Effector memory CD8-positive, alpha-beta T cell (primary cell): ENCODE results near the gene PCDHGA12.
"Not testable (repeated sequence)": the region's sequence is repeated elsewhere in the genome, so short reads cannot be mapped to it uniquely, and the experiment has no call there.

ENCODE experiments used
- ATAC-seq: fragments of 150-1000 bp; cut with Tn5 transposase; replicated peaks from 2 replicates; pipeline ENCODE4 v1.10.0; 2021; ENCODE audit warnings: mild to moderate bottlenecking, moderate library complexity
- DNase-seq, 3 experiments: peaks; one replicate each; pipeline ENCODE4 v3.0.0; 2021
- H3K27ac Mint-ChIP-seq, 2 donors: one replicate each; pipeline ENCODE4 v1.8.0; 2022; ENCODE audit warnings: mild to moderate bottlenecking in 2 of 2, mixed read lengths in 2 of 2, moderate library complexity in 2 of 2
- H3K27me3 Mint-ChIP-seq, 2 donors: one replicate each; pipeline ENCODE4 v1.8.0; 2022; ENCODE audit warnings: mixed read lengths in 2 of 2
- H3K36me3 Mint-ChIP-seq: one replicate; pipeline ENCODE4 v1.8.0; 2022; ENCODE audit warnings: mild to moderate bottlenecking, moderate library complexity, mixed read lengths; ENCODE audit not compliant: insufficient read depth
- H3K4me1 Mint-ChIP-seq, 2 donors: one replicate each; pipeline ENCODE4 v1.8.0; 2022; ENCODE audit warnings: low read depth in 2 of 2, mixed read lengths in 2 of 2
- H3K4me3 Mint-ChIP-seq, 2 donors: one replicate each; pipeline ENCODE4 v1.8.0; 2022; ENCODE audit warnings: mild to moderate bottlenecking in 2 of 2, mixed read lengths in 2 of 2, moderate library complexity in 2 of 2
- H3K9me3 Mint-ChIP-seq, 2 donors: one replicate each; pipeline ENCODE4 v1.8.0; 2022; ENCODE audit warnings: mixed read lengths in 2 of 2

PCDHGA12 gene

DNA sequence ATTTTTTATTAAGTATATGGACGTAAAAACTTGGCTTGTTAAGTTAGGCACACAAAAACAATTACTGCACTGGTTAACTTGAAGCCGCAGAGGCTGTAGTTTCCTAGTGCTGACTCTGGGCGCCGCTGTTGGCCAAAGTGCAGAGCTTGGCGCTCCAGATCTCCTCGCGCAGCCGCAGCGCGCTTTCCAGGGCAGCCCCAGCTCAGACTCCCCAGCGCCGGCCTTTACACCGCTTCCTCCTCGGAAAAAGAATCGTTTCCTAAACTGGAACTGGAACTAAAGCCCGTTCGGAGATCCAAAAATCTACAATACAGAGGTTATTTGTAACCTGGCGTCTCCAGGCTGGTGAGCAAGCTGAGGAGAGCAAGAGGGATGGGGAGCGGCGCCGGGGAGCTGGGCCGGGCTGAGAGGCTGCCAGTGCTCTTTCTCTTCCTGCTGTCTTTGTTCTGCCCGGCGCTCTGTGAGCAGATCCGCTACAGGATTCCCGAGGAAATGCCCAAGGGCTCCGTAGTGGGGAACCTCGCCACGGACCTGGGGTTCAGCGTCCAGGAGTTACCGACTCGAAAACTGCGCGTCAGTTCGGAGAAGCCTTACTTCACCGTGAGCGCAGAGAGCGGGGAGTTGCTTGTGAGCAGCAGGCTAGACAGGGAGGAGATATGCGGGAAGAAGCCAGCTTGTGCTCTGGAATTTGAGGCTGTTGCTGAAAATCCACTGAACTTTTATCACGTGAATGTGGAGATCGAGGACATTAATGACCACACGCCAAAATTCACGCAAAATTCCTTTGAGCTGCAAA, 32.4 kb upstream of the PCDHGA12 start, which contains the start of gene PCDHGB5:
Gene PCDHGB5 (plus strand): TSS at position 192 of the 796 bp plus-strand sequence. CDS start 181 bp downstream, at position 373.
- H3K36me3 Mint-ChIP-seq, DNase-seq, H3K9me3 Mint-ChIP-seq, H3K4me1 Mint-ChIP-seq, H3K27ac Mint-ChIP-seq: not testable (repeated sequence)
- peak within 1 kb of the TSS; percentile 31 to 53 for H3K4me3 Mint-ChIP-seq
- peak; percentile 77 for ATAC-seq
- H3K27me3 Mint-ChIP-seq, result peaks cover 44 to 77% of the 10 kb centered on the region in 2 donors

DNA sequence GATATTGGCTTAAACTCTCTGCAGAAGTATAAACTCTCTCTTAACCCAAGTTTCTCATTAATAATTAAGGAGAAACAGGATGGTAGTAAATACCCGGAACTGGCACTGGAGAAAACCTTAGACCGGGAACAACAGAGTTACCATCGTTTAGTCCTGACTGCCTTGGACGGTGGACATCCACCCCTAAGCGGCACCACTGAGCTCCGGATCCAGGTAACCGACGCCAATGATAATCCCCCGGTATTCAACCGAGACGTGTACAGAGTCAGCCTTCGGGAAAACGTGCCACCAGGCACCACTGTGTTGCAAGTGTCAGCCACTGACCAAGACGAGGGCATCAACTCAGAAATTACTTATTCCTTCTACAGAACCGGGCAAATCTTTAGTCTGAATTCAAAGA, 31.7 kb upstream of the PCDHGA12 start:
- no peak overlapping the region for H3K27ac Mint-ChIP-seq
- no peak for DNase-seq
- H3K4me3 Mint-ChIP-seq, result no peak overlapping the region
- H3K36me3 Mint-ChIP-seq, result peaks cover 8% of the 10 kb centered on the region
- ATAC-seq, result no peak
- H3K4me1 Mint-ChIP-seq, result peaks cover 0 to 3% of the 10 kb centered on the region in 2 donors
- peaks cover 7% of the 10 kb centered on the region in 2 donors for H3K9me3 Mint-ChIP-seq
- peaks cover 48 to 77% of the 10 kb centered on the region in 2 donors for H3K27me3 Mint-ChIP-seq

DNA sequence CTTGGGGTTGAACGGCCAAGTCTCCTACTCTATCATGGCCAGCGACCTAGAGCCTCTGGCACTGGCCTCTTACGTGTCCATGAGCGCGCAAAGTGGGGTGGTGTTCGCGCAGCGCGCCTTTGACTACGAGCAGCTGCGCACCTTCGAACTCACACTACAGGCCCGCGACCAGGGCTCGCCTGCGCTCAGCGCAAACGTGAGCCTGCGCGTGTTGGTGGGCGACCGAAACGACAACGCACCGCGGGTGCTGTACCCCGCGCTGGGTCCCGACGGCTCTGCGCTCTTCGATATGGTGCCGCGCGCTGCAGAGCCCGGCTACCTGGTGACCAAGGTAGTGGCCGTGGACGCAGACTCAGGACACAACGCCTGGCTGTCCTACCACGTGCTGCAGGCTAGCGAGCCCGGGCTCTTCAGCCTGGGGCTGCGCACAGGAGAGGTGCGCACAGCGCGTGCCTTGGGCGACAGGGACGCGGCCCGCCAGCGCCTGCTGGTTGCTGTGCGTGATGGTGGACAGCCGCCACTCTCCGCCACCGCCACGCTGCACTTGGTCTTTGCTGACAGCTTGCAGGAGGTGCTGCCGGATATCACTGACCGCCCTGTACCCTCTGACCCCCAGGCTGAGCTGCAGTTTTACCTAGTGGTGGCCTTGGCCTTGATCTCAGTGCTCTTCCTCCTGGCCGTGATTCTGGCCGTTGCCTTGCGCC, 30.6 kb upstream of the PCDHGA12 start:
- no peak overlapping the region for H3K27ac Mint-ChIP-seq
- H3K4me3 Mint-ChIP-seq, result no peak overlapping the region

DNA sequence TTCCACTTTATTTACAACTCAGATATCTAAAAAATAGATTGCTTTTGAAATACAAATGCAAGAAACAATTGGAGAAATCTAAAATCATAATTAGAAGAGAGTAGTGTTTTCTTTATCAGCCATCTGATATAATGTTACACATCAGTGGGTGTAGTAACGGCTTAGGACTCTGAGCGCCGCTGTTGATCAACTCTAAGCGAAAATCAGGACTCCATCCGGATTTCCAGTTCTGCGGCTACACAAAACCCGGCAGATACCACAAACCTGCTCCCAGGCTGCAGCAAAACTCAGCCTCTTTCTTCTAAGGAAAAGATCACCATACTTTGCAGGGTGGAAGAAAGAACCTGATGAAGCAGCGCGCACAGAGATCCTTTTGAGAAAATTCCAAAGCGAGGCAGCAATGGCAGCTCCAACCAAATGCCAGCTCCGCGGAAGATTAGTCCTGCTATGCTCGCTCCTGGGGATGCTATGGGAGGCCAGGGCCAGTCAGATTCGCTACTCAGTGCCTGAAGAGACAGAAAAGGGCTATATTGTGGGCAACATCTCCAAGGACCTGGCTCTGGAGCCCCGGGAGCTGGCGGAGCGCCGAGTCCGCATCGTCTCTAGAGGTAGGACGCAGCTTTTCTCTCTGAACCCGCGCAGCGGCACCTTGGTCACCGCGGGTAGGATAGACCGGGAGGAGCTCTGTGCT, 27.6 kb upstream of the PCDHGA12 start, which contains the start of gene PCDHGA9:
Gene PCDHGA9 (plus strand): TSS at position 226 of the 691 bp plus-strand sequence. CDS start 175 bp downstream, at position 401.
- H3K27me3 Mint-ChIP-seq, result peaks cover 61 to 79% of the 10 kb centered on the region in 2 donors
- H3K27ac Mint-ChIP-seq, result no peak within 1 kb of the TSS
- peaks cover 0 to 5% of the 10 kb centered on the region in 2 donors for H3K9me3 Mint-ChIP-seq
- DNase-seq (no peak), ATAC-seq (no peak)
- peaks cover 0 to 3% of the 10 kb centered on the region in 2 donors for H3K4me1 Mint-ChIP-seq
- H3K36me3 Mint-ChIP-seq, result peaks cover 2% of the 10 kb centered on the region
- peak within 1 kb of the TSS; percentile 29 to 51 for H3K4me3 Mint-ChIP-seq

More for the DNA sequence above, 30.6 kb upstream of the PCDHGA12 start:
- peaks cover 0 to 5% of the 10 kb centered on the region in 2 donors for H3K9me3 Mint-ChIP-seq
- peaks cover 0 to 3% of the 10 kb centered on the region in 2 donors for H3K4me1 Mint-ChIP-seq
- peaks cover 4% of the 10 kb centered on the region for H3K36me3 Mint-ChIP-seq
- DNase-seq, result no peak
- no peak for ATAC-seq
- peaks cover 50 to 77% of the 10 kb centered on the region in 2 donors for H3K27me3 Mint-ChIP-seq

DNA sequence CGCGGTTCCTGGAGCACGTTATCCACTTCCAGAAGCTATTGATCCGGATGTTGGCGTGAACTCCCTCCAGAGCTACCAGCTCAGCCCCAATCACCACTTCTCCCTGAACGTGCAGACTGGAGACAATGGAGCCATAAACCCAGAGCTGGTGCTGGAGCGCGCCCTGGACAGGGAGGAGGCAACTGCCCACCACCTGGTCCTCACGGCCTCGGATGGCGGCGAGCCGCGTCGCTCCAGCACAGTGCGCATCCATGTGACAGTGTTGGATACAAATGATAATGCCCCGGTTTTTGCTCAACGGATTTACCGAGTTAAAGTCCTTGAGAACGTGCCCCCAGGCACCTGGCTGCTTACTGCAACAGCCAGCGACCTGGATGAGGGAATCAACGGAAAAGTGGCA, 26.9 kb upstream of the PCDHGA12 start:
- peak overlapping the region in 1 of 2 donors; percentile 29 for H3K4me3 Mint-ChIP-seq
- DNase-seq (no peak), ATAC-seq (no peak)
- no peaks in the 10 kb centered on the region for H3K36me3 Mint-ChIP-seq
- peaks cover 0 to 3% of the 10 kb centered on the region in 2 donors for H3K4me1 Mint-ChIP-seq
- no peak overlapping the region for H3K27ac Mint-ChIP-seq
- H3K9me3 Mint-ChIP-seq, result peaks cover 0 to 5% of the 10 kb centered on the region in 2 donors
- H3K27me3 Mint-ChIP-seq, result peaks cover 66 to 86% of the 10 kb centered on the region in 2 donors

DNA sequence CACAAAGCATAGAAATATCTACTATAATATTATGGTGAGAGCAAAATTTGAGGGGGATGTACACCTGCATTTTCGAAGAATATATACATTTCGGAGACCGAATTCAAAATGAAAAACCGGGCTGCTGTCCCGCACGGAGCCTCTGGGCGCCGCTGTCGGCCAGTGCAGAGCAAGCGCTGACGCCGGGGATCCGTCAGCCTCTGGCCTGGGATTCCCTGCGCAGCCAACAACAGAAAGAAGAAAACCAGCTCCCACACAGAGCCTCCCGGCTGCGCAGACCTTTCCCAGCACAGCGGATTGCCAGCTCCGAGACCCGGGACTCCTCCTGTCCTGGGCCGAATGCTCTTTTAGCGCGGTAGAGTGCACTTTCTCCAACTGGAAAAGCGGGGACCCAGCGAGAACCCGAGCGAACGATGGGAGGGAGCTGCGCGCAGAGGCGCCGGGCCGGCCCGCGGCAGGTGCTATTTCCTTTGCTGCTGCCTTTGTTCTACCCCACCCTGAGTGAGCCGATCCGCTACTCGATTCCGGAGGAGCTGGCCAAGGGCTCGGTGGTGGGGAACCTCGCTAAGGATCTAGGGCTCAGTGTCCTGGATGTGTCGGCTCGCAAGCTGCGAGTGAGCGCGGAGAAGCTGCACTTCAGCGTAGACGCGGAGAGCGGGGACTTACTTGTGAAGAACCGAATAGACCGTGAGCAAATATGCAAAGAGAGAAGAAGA, 22.4 kb upstream of the PCDHGA12 start, which contains the start of gene PCDHGB6:
Gene PCDHGB6 (plus strand): TSS at position 232 of the 716 bp plus-strand sequence. CDS start 182 bp downstream, at position 414.
- not testable (repeated sequence) for DNase-seq, H3K36me3 Mint-ChIP-seq, H3K9me3 Mint-ChIP-seq, H3K27ac Mint-ChIP-seq, H3K4me1 Mint-ChIP-seq, ATAC-seq
- Mint-ChIP-seq H3K27me3 (peaks cover 55 to 73% of the 10 kb centered on the region in 2 donors), H3K4me3 (peak within 1 kb of the TSS; percentile 23 to 48)

DNA sequence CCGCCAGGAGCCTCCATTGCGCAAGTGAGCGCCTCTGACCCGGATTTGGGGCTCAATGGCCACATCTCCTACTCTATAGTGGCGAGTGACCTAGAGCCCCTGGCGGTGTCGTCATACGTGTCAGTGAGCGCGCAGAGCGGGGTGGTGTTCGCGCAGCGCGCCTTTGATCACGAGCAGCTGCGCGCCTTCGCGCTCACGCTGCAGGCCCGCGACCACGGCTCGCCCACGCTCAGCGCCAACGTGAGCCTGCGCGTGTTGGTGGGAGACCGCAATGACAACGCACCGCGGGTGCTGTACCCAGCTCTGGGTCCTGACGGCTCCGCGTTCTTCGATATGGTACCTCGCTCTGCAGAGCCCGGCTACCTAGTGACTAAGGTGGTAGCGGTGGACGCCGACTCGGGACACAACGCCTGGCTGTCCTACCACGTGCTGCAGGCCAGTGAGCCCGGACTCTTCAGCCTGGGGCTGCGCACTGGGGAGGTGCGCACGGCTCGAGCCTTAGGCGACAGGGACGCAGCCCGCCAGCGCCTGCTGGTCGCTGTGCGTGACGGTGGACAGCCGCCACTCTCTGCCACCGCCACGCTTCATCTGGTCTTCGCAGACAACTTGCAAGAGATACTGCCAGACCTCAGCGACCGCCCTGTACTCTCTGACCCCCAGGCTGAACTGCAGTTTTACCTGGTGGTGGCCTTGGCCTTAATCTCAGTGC, 20.6 kb upstream of the PCDHGA12 start:
- Mint-ChIP-seq H3K4me3 (no peak overlapping the region), H3K27me3 (peaks cover 57 to 73% of the 10 kb centered on the region in 2 donors), H3K4me1 (peaks cover 8 to 15% of the 10 kb centered on the region in 2 donors), H3K27ac (no peak overlapping the region), H3K9me3 (peaks cover 7% of the 10 kb centered on the region in 2 donors), H3K36me3 (peaks cover 7% of the 10 kb centered on the region)
- ATAC-seq (no peak), DNase-seq (no peak)

DNA sequence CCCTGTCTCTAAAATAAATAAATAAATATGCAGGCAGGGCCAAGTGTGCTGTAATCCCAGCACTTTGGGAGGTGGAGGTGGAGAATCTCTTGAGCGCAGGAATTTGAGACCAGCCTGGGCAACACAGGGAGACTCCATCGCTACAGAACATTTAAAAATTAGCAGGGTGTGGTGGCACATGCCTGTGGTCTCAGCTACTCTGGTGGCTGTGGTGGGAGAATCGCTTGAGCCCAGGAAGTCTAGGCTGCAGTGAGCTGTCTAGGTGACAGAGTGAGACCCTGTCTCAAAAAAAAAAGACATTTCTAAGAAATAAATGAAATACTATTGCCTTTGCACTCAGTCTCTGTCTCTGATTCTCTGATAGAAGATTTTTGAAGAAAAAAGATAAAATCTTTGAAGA, 18.7 kb upstream of the PCDHGA12 start:
- Mint-ChIP-seq H3K27ac (no peak overlapping the region), H3K4me3 (no peak overlapping the region), H3K36me3 (peaks cover 7% of the 10 kb centered on the region), H3K27me3 (peaks cover 56 to 72% of the 10 kb centered on the region in 2 donors), H3K4me1 (peaks cover 8 to 19% of the 10 kb centered on the region in 2 donors), H3K9me3 (peaks cover 7% of the 10 kb centered on the region in 2 donors)
- DNase-seq (no peak), ATAC-seq (no peak)

DNA sequence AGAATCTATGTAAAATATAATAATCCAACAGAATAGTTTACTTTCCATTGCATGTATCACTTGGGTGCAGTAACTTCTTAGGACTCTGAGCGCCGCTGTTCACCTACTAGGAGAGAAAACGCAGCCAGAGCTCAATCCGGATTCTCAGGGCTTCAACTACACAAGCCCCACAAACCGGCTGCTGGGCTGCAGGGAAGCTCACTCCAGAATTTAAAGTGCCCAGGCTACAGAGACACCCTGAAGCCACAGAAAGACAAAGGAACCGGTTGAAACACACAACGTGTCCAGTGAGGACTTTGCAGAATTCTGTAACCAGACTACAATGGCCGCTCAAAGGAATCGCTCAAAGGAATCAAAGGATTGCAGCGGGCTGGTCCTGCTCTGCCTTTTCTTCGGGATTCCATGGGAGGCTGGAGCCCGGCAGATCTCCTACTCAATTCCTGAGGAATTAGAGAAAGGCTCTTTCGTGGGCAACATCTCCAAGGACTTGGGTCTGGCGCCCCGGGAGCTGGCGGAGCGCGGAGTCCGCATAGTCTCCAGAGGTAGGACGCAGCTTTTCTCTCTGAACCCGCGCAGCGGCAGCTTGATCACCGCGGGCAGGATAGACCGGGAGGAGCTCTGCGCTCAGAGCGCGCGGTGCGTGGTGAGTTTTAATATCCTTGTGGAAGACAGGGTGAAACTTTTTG, 17.3 kb upstream of the PCDHGA12 start, which contains the start of gene PCDHGA10:
Gene PCDHGA10 (plus strand): TSS at position 134 of the 686 bp plus-strand sequence. CDS start 189 bp downstream, at position 323.
- Mint-ChIP-seq H3K9me3 (peaks cover 7 to 10% of the 10 kb centered on the region in 2 donors), H3K4me1 (peaks cover 10 to 22% of the 10 kb centered on the region in 2 donors)

DNA sequence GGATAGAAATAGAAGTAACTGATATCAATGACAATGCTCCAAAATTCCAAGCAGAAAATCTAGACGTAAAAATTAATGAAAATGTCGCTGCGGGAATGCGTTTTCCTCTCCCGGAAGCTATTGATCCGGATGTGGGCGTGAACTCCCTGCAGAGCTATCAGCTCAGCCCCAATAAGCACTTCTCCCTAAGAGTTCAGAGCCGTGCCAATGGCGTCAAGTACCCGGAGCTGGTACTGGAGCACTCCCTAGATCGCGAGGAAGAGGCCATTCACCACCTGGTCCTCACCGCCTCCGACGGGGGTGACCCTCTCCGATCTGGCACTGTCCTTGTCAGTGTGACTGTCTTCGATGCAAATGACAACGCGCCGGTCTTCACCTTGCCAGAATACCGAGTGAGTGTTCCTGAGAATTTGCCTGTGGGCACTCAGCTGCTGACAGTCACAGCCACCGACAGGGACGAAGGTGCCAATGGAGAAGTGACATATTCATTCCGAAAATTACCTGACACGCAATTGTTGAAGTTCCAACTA, 16.7 kb upstream of the PCDHGA12 start:
- no peak for DNase-seq
- Mint-ChIP-seq H3K27me3 (peaks cover 64 to 77% of the 10 kb centered on the region in 2 donors), H3K4me1 (peaks cover 10 to 22% of the 10 kb centered on the region in 2 donors), H3K36me3 (peaks cover 11% of the 10 kb centered on the region), H3K9me3 (peaks cover 8 to 16% of the 10 kb centered on the region in 2 donors), H3K27ac (peak overlapping the region in 1 of 2 donors; percentile 63), H3K4me3 (peak overlapping the region; percentile 79 to 81)
- ATAC-seq, result no peak

More for the DNA sequence above, 17.3 kb upstream of the PCDHGA12 start, which contains the start of gene PCDHGA10:
- Mint-ChIP-seq H3K27me3 (peaks cover 63 to 77% of the 10 kb centered on the region in 2 donors), H3K27ac (peak within 1 kb of the TSS in 1 of 2 donors; percentile 63), H3K4me3 (peak within 1 kb of the TSS; percentile 79 to 81), H3K36me3 (peaks cover 11% of the 10 kb centered on the region)
- ATAC-seq, result peak; percentile 80
- DNase-seq, result peak; percentile 35 to 40 (median 35)
